GM19238 (cell line): ENCODE data around the gene PLP2.
"Not testable (repeated sequence)": the region's sequence is repeated elsewhere in the genome, so short reads cannot be mapped to it uniquely, and the experiment has no call there.

Source experiments
- DNase-seq: peaks from one replicate; pipeline ENCODE4 v3.0.0; 2011; ENCODE audit warnings: low spot score; ENCODE audit not compliant: insufficient read length

Gene PLP2

GRCh38 chrX:49163555-49164419 lies 7.9 kb upstream of the PLP2 start:
- DNase-seq, result peak; percentile 70

GRCh38 chrX:49164589-49165360 lies 6.9 kb upstream of the PLP2 start:
- DNase-seq, result no peak

DNA sequence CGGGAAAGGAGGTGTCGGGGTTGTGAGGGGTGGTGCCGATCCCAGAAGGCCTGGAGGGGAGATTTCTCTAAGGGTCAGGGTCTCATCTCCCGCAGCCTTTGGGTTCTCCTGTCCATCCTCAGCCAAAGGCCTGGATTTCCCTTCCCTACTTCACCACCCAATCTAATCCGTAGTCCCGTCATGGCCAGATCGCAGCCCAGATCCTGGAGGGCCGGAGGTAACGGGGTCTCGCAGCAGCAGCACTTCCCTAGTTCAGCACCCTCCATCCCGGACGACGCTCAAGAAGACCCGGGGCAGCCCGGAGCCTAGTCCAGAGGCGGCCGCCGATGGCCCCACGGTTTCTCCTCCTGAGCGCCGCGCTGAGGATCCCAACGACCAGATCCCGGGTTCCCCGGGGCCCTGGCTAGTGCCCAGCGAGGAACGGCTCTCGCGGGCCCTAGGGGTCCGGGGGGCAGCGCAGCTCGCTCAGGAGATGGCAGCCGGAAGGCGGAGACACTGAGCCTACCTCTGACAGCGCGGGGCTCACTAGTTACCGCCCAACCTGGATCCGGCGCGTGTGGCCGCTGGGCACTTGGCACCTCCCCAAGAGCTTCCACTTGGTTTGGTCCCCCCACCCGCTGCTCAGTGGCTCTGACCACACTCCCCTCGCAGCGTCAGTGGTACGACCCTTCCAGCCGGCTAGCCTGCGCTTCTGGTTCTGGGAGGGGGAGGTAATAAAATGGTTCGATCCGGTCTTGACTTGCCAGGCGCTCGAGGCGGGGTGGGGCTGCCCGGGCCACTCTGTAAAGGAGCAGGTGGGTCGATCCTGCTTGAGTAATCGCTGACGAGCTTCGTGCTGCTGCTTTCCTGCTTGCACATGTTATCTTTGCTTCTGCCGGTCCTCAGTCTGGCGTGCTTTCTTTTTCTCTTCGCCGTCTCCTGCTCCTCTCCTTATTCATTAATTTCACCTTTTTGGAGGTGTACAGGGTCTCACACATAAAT lies 5.5 kb upstream of the PLP2 start:
- no peak for DNase-seq

DNA sequence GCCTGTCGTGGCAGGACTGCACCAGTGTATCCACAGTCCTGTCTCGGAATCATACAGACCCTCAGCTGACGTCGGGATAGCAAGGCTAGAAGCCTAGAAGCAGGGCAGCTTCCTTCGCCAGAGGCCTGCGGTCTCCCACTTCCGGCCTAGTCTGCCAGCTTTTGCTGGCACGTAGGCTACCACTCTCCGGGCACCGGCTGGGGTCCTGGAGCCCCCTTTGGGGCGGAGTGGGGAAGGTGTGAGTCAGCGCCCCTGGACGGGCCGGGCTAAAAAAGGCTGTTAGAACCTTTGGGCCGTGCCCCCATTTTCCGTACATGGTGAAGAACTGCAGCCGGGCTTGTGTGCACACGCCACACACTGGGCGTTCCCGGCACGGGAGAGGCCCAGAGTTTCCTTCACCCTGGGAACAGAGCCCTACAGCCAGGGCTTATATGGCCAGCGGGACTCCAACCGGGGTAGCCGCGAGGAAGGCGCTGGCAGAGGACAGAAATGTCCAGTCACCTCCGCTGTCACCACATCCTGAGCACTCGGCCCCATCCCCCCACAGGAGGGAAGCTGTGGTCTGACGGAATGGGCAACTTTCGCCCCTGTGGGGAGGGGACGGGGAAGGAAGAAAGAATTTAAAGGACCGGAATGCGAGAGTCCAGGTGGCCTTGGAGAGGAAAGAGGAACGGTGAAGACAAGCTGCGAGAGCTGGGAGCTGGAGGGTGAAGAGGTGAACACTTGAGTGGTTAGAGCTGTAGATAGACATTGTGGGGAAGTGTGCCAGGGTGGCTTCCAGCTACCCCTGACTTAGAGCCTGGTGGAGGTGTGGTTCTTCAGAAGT lies 4.6 kb upstream of the PLP2 start:
- DNase-seq, result no peak

GRCh38 chrX:49167740-49168108 lies 4.0 kb upstream of the PLP2 start:
- no peak for DNase-seq

- DNase-seq, result no peak
Observed at GRCh38 chrX:49172280-49172780, 632 bp downstream of the PLP2 start.

- not testable (repeated sequence) for DNase-seq
Observed at GRCh38 chrX:49173544-49173943, 1.8 kb downstream of the PLP2 start.

DNA sequence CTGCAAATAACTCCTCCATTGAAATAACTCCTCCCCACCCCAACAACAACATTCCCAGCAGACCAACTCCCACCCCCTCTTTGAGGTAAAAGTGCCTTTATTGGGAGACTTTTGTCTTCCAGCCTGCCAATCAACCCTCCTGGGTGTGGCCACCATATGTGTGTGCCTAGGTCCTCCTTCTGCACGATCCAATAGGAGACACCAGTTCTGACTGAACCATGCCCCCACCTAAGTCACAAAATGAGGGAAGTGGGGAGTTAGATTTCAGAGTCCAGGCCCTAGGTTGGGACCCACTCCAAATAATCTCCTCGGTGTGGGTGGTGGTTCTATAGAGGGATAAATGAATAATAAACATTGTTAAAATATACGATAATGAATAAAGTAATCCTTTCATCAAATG lies 3.0 kb downstream of the PLP2 start:
- DNase-seq, result no peak

GRCh38 chrX:49175435-49176274 lies 4.0 kb downstream of the PLP2 start:
- no peak for DNase-seq

GRCh38 chrX:49176421-49177326 lies 5.0 kb downstream of the PLP2 start:
- no peak for DNase-seq

GRCh38 chrX:49177338-49177833 lies 5.7 kb downstream of the PLP2 start:
- no peak for DNase-seq

- DNase-seq, result no peak
Observed at GRCh38 chrX:49177873-49178480, 6.3 kb downstream of the PLP2 start.

DNA sequence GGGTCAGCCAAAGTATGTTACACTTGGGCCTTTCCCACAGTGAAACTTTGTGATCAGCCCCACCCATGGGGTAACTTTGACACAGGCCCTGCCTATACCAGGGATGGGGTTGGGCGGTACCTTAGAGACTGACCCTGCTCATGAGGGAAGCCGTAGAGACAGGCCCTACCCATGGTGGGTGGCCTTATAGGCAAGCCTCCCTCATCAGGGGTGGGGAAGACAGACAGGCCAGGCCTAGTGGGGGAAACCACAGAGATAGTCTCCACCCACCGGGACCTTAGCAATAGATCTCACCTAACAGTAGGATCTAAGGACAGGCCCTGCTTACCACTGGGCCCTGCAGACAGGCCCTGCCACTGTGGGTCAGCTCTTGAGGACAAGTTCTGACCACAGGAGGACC lies 6.8 kb downstream of the PLP2 start:
- no peak for DNase-seq

GRCh38 chrX:49179358-49179757 lies 7.7 kb downstream of the PLP2 start:
- no peak for DNase-seq

- DNase-seq, result no peak
Observed at GRCh38 chrX:49183701-49184281, 12.1 kb downstream of the PLP2 start.

DNA sequence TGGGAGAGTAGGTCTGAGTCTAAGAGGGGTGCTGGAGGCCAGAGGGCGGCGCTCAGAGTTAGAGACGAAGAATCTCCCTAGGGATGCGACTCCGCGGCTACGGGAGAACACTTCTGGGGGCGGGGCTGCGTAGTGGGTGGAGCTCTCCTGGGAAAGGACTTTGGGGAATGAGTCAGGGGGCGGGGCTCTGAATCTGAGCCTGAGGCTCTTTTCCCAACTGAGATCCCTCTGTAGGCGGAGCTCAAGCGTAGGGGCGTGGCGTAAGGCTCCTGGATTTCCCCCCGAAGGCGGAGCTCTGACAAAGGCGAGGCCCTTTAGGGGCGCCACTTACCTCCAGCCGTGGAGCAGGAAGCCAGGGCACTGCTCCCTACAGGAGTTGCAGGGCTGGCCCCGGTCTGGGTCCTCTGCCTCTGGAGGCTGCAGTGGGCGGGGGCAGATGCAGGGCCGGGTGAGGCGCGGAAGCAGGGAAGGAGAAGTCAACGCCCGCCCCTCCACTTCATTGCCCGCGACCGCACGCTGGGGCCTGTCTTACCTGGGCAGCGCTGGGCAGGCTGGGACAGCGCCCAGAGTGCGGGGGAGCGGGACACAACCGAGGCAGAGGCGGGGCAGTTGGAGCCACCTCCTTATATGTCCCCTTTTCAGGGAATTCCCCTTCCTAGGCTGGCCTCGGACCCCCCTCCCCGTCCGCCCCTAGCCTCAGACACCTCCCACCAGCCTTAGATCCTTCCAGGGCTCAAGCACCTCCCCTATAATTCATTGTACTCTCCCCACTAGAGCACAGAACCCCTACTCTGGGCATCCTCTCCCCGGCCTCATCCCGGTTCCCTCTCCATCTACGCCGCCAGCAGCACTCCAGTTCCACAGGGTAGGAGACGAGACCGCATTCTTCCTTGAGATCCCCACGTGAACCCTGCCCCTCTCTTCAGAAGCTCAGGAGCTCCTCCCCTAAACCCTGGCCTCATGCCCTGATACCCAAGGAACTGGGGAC lies 12.9 kb downstream of the PLP2 start:
- no peak for DNase-seq
